ENCODE data around the gene CDHR3. TPM values are rescaled to one million over a fixed set of nuclear protein-coding genes. Genes with fewer than 3 reads are reported as not detected.

Gene CDHR3
- total RNA-seq, 4 donors from 2014 or later: 6.6 to 11.6 (median 8.9) TPM

GRCh38 chr7:105985672-105986215, 22.7 kb downstream of the CDHR3 start:
- no peak for TF ChIP-seq CTCF (IDR thresholded peaks at IDR 0.05)
- no peak for DNase-seq (ENCODE audit: low spot score)
- no peak for ATAC-seq (ENCODE audit: low FRiP score)

- no peak for TF ChIP-seq CTCF (IDR thresholded peaks at IDR 0.05)
- no peak for ATAC-seq (ENCODE audit: low FRiP score)
- DNase-seq (ENCODE audit: low spot score): no peak
Observed at GRCh38 chr7:105987046-105987445, 24.0 kb downstream of the CDHR3 start.

- TF ChIP-seq CTCF (IDR thresholded peaks at IDR 0.05): no peak
- no peak for DNase-seq (ENCODE audit: low spot score)
- ATAC-seq (ENCODE audit: low FRiP score): no peak
Observed at GRCh38 chr7:105988276-105988675, 25.2 kb downstream of the CDHR3 start.

- TF ChIP-seq CTCF (IDR thresholded peaks at IDR 0.05): no peak
- no peak for DNase-seq (ENCODE audit: low spot score)
- ATAC-seq (ENCODE audit: low FRiP score): no peak
Observed at GRCh38 chr7:105989191-105989590, 26.1 kb downstream of the CDHR3 start.

- no peak for TF ChIP-seq CTCF (IDR thresholded peaks at IDR 0.05)
- no peak for DNase-seq (ENCODE audit: low spot score)
- no peak for ATAC-seq (ENCODE audit: low FRiP score)
Observed at GRCh38 chr7:105989686-105990085, 26.6 kb downstream of the CDHR3 start.

GRCh38 chr7:105990141-105990540, 27.1 kb downstream of the CDHR3 start:
- ATAC-seq (ENCODE audit: low FRiP score): no peak
- TF ChIP-seq CTCF (IDR thresholded peaks at IDR 0.05): no peak
- no peak for DNase-seq (ENCODE audit: low spot score)

GRCh38 chr7:105990727-105991453, 27.8 kb downstream of the CDHR3 start:
- ATAC-seq (ENCODE audit: low FRiP score): no peak
- no peak for TF ChIP-seq CTCF (IDR thresholded peaks at IDR 0.05)

More at GRCh38 chr7:105990727-105991453, 27.8 kb downstream of the CDHR3 start:
- DNase-seq (ENCODE audit: low spot score): no peak
